Prostate gland (tissue), 2 donors: ENCODE results near the gene TMEM38A.

ENCODE experiments used
- CTCF ChIP-seq, 4 experiments: fragments of 200-600 bp in 2 of 4; fragments of 450-650 bp in 2 of 4; sonication (generic) in 2 of 4; IDR thresholded peaks; 1 replicate in 3 of 4; 2 replicates in 1 of 4; pipeline ENCODE4 v1.5.1; 2016 to 2019; ENCODE audit warnings: antibody characterized with exemption in 4 of 4, mild to moderate bottlenecking in 2 of 4, moderate library complexity in 2 of 4
- POLR2AphosphoS5 ChIP-seq: sonication (generic); formaldehyde crosslinking; IDR thresholded peaks from one replicate; pipeline ENCODE4 v1.6.1; 2017; ENCODE audit warnings: antibody characterized with exemption

GRCh38 chr19:16673231-16673630, 12.3 kb downstream of the TMEM38A start:
- TF ChIP-seq POLR2AphosphoS5 = no peak
- TF ChIP-seq CTCF (IDR thresholded peaks at IDR 0.05) = no peak
